ENCODE measurements around the gene MYG1. TPM values are rescaled to one million over a fixed set of nuclear protein-coding genes. Genes with fewer than 3 reads are reported as not detected.

The MYG1 gene
- polyA plus RNA-seq, 2 of the 4 experiments (the other 2 are of a cell fraction), result 55.9 to 75.2 TPM

DNA sequence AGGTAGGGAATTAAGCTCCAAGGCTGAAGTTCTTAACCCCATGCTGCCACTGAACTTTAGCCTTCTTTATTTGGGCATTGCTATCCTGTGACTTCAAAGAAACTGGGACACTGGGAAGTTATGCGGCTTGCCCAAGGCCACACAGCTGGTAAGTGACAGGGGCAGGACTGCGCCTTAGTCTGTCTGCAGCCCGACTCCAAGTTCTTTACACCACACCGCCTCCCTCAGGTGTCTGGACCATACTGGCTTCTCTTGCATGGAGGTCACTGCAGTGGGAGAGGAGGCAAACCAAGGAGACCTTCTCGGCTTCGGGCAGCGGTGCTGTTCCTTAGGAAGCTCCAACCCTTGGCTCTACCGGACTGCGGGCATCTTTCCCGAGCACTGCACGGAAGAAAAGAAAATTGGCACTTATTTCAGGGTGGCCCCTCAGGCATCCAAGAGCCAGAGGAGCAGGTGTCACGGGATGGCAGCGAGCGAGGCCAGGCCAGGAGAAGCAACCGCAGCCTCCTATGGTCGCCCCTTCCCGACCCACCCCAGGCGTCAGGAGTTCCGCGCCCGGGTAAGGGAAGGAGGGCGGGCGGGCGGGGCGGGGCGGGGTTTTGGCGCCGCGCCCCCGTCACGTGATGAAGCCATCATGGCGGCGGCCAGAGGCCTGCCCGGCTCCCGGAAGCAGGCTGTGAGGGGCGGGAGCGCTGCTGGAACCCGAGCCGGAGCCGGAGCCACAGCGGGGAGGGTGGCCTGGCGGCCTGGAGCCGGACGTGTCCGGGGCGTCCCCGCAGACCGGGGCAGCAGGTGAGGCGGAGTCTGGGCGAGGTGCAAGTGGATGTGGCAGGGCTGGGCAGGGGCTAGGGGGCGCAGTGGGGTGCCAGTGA is 47.8 kb upstream of the MYG1 start (continued):
- no peak for TF ChIP-seq NPAS2 (CRISPR knock-in tag; IDR thresholded peaks at IDR 0.05; ENCODE audit: borderline replicate concordance)
- TF ChIP-seq, protein P1, sequence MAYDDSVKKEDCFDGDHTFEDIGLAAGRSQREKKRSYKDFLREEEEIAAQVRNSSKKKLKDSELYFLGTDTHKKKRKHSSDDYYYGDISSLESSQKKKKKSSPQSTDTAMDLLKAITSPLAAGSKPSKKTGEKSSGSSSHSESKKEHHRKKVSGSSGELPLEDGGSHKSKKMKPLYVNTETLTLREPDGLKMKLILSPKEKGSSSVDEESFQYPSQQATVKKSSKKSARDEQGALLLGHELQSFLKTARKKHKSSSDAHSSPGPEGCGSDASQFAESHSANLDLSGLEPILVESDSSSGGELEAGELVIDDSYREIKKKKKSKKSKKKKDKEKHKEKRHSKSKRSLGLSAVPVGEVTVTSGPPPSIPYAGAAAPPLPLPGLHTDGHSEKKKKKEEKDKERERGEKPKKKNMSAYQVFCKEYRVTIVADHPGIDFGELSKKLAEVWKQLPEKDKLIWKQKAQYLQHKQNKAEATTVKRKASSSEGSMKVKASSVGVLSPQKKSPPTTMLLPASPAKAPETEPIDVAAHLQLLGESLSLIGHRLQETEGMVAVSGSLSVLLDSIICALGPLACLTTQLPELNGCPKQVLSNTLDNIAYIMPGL (CRISPR knock-in tag; IDR thresholded peaks at IDR 0.05; ENCODE audit: borderline replicate concordance), result no peak
- TF ChIP-seq CHD4 (IDR thresholded peaks at IDR 0.05; ENCODE audit: borderline replicate concordance), result no peak
- TF ChIP-seq RCOR1 (IDR thresholded peaks at IDR 0.05; ENCODE audit: low read depth, low read length), result no peak
- no peak for TF ChIP-seq HEYL (CRISPR knock-in tag; IDR thresholded peaks at IDR 0.05)
- TF ChIP-seq JUN (IDR thresholded peaks at IDR 0.05), result peak in 1 of 2 experiments; percentile 83; a peak in 2 of 5 replicates
- no peak for TF ChIP-seq EHMT2 (IDR thresholded peaks at IDR 0.05; ENCODE audit: low read depth)
- TF ChIP-seq, protein P2, sequence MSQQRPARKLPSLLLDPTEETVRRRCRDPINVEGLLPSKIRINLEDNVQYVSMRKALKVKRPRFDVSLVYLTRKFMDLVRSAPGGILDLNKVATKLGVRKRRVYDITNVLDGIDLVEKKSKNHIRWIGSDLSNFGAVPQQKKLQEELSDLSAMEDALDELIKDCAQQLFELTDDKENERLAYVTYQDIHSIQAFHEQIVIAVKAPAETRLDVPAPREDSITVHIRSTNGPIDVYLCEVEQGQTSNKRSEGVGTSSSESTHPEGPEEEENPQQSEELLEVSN (IDR thresholded peaks at IDR 0.05; ENCODE audit: borderline replicate concordance, low read depth), result no peak; the same call in 1 of the 2 replicates
- TF ChIP-seq HOXB13 (CRISPR knock-in tag; IDR thresholded peaks at IDR 0.05; ENCODE audit: low read depth), result no peak
- no peak for TF ChIP-seq ZC3H11A (IDR thresholded peaks at IDR 0.05)
- no peak for TF ChIP-seq MAFK (IDR thresholded peaks at IDR 0.05; ENCODE audit: partially characterized antibody)
- no peak for TF ChIP-seq EHF (CRISPR knock-in tag; IDR thresholded peaks at IDR 0.05)
- TF ChIP-seq, protein P3, sequence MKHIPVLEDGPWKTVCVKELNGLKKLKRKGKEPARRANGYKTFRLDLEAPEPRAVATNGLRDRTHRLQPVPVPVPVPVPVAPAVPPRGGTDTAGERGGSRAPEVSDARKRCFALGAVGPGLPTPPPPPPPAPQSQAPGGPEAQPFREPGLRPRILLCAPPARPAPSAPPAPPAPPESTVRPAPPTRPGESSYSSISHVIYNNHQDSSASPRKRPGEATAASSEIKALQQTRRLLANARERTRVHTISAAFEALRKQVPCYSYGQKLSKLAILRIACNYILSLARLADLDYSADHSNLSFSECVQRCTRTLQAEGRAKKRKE (CRISPR knock-in tag; IDR thresholded peaks at IDR 0.05; ENCODE audit: low read depth), result no peak
- no peak for TF ChIP-seq NFE2L2 (conservative IDR thresholded peaks at IDR 0.05; ENCODE audit: low read length)
- TF ChIP-seq SREBF2 (IDR thresholded peaks at IDR 0.05), result no peak
- TF ChIP-seq GATA3 (IDR thresholded peaks at IDR 0.05; ENCODE audit: borderline replicate concordance), result 0 out of 2 replicates have a peak, but pooled peaks have one; percentile 26
- no peak for TF ChIP-seq CEBPB (IDR thresholded peaks at IDR 0.05)
- no peak; the same call in 1 of the 2 replicates for TF ChIP-seq BHLHE40 (IDR thresholded peaks at IDR 0.05; ENCODE audit: low read depth, low read length)
- TF ChIP-seq, protein P4, sequence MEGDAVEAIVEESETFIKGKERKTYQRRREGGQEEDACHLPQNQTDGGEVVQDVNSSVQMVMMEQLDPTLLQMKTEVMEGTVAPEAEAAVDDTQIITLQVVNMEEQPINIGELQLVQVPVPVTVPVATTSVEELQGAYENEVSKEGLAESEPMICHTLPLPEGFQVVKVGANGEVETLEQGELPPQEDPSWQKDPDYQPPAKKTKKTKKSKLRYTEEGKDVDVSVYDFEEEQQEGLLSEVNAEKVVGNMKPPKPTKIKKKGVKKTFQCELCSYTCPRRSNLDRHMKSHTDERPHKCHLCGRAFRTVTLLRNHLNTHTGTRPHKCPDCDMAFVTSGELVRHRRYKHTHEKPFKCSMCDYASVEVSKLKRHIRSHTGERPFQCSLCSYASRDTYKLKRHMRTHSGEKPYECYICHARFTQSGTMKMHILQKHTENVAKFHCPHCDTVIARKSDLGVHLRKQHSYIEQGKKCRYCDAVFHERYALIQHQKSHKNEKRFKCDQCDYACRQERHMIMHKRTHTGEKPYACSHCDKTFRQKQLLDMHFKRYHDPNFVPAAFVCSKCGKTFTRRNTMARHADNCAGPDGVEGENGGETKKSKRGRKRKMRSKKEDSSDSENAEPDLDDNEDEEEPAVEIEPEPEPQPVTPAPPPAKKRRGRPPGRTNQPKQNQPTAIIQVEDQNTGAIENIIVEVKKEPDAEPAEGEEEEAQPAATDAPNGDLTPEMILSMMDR (IDR thresholded peaks at IDR 0.05), result peak; percentile 47
- TF ChIP-seq, protein P5, sequence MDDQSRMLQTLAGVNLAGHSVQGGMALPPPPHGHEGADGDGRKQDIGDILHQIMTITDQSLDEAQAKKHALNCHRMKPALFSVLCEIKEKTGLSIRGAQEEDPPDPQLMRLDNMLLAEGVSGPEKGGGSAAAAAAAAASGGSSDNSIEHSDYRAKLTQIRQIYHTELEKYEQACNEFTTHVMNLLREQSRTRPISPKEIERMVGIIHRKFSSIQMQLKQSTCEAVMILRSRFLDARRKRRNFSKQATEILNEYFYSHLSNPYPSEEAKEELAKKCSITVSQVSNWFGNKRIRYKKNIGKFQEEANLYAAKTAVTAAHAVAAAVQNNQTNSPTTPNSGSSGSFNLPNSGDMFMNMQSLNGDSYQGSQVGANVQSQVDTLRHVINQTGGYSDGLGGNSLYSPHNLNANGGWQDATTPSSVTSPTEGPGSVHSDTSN (IDR thresholded peaks at IDR 0.05), result peak; percentile 57; the same call in 1 of the 2 replicates
- TF ChIP-seq HOXA7 (CRISPR knock-in tag; IDR thresholded peaks at IDR 0.05), result no peak
- no peak for TF ChIP-seq RARB (CRISPR knock-in tag; IDR thresholded peaks at IDR 0.05)

All from A549 (cell line).